Epidermal melanocyte (primary cell): ENCODE results near the gene ACER3.
"Not testable (repeated sequence)": the region's sequence is repeated elsewhere in the genome, so short reads cannot be mapped to it uniquely, and the experiment has no call there.

Source experiments
- DNase-seq: peaks from one replicate; pipeline ENCODE4 v3.0.0; 2011; ENCODE audit warnings: low spot score; ENCODE audit not compliant: insufficient read length

The ACER3 gene

GRCh38 chr11:76990628-76991027 lies 129.9 kb downstream of the ACER3 start:
- no peak for DNase-seq

DNA sequence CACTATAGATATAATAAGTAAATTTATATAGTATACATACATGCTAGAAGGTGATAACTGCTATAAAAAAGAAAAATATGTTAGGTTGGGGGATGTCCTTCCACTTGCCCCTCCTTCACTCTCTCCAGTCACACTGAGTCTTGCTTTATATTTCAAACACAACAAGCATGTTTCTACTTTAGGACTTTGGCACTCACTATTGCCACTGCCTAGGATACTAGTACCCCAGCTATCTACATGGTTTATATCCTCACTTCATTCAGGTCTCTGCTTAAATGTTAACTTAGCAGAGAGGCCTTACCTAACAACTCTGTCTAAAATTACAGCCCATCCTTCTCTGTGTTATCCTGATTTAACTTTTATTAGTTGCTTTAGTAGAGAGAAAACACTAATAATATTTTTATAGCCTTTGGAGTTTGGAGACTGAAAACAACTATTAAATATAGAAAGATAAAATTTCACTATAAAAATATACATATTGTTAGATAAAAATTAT lies 134.4 kb downstream of the ACER3 start:
- no peak for DNase-seq

GRCh38 chr11:76997512-76997911 lies 136.8 kb downstream of the ACER3 start:
- DNase-seq: no peak

- DNase-seq: no peak
These were observed 138.9 kb downstream of the ACER3 start for GRCh38 chr11:76999597-76999996.

DNA sequence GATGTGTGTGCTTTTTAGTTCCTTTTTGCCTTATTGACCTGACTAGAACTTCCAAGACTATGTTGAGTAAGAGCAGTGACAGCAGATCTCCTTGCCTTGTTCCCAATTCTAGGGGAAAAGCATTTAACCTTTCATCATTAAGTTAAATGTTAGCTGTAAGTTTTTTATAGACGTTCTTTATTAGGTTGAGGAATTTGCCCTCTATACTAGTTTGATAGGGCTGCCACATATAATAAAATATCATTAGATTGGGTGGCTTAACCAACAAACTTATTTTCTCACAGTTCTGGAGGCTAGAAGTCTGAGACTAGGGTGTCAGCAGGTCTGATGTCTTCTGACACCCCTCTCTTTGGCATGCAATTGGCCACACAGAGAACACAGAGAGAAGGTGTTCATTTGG lies 140.9 kb downstream of the ACER3 start:
- DNase-seq: no peak

DNA sequence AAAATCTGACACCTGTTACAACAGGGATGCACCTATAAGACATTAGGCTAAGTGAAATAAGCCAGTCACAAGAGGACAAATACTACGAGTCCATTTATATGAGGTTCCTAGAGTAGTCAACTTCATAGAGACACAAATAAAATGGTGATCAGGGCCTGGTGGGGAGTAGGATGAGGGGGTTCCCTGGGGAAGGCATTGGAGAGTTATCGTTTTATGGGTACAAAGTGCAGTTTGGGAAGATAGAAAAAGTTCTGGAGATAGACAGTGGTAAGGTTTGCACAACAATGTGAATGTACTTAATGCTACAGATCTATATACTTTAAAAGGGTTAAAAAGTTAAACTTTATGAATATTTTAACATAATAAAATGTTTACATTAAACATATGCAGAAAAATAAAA lies 142.1 kb downstream of the ACER3 start:
- no peak for DNase-seq

DNA sequence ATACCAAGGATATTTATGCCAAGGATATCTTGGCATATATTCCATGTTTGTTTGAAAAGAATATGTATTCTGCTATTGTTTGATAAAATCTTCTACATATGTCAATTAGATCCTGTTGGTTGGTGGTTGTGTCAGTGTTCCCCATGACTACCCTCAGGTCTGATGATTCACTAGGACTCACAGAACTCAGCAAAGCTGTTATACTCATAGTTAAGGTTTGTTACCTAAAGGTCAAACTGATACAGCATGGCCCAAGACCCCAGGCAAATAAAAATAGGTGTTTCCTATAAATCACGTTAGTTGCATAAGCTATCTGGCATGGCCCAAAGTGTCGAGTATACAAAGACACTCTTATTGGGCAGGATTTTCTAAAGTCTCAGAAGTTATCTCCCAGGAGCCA lies 143.2 kb downstream of the ACER3 start:
- no peak for DNase-seq

- no peak for DNase-seq
These were observed 148.9 kb downstream of the ACER3 start for GRCh38 chr11:77009533-77010160.

GRCh38 chr11:77014669-77015068 lies 154.0 kb downstream of the ACER3 start:
- DNase-seq: no peak

DNA sequence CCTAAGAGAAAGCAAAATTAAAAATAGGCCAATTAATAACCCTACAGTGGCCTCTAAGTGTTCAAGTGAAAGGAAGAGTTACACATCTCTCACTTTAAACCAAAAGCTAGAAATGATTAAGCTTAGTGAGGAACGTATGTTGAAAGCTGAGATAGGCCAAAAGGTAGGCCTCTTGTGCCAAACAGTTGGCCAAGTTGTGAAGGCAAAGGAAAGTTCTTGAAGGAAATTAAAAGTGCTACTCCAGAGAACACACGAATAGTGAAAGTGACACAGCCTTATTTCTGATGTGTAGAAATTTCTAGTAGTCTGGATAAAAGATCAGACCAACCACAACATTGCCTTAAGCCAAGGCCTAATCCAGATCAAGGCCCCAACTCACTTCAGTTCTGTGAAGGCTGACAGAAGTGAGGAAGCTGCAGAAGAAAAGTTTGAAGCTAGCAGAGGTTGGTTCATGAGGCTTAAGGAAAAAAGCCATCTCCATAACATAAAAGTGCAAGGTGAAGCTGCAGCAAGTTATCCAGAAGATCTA lies 157.7 kb downstream of the ACER3 start:
- not testable (repeated sequence) for DNase-seq

- DNase-seq: no peak
These were observed 159.4 kb downstream of the ACER3 start for GRCh38 chr11:77019976-77020595.

DNA sequence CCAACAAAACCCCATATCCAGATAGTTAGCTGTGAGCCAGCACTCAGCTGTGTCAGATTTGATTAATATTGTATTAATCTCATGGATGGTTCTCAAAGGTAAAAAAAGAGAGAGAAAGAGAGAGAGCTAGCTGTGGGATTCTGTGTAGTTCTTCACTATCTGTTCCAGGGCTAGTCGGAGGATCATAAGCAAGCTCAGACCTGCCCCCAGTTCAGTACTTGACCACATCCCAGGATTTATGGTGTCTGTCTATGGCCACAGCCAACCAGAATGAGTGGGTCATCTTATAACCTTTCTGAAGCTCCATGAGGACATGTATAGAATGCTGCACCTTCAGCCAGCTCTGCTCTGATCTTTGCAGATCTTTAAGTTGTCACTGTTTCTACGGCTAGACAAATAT lies 160.0 kb downstream of the ACER3 start:
- no peak for DNase-seq

DNA sequence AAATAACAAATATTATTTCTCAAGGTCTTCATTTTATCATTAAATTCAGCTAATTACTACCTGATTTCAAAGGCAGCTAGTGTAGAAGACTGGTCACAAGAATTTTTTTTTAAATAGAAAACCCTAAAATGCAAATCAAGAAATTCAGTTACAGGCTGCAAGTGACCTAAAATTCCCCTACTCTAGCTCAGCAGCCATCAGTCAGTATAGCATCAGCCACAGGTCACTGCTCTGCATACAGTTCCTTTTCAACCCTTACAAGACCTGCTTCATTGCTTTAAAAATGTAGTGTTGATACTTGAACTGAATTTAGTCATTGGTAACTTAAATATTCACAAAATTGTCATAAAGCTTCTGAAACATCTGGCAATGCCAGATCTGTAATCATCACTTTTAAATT lies 164.0 kb downstream of the ACER3 start:
- DNase-seq: no peak

- DNase-seq: no peak
These were observed 165.5 kb downstream of the ACER3 start for GRCh38 chr11:77026221-77026620.

- no peak for DNase-seq
These were observed 166.0 kb downstream of the ACER3 start for GRCh38 chr11:77026743-77027142.

DNA sequence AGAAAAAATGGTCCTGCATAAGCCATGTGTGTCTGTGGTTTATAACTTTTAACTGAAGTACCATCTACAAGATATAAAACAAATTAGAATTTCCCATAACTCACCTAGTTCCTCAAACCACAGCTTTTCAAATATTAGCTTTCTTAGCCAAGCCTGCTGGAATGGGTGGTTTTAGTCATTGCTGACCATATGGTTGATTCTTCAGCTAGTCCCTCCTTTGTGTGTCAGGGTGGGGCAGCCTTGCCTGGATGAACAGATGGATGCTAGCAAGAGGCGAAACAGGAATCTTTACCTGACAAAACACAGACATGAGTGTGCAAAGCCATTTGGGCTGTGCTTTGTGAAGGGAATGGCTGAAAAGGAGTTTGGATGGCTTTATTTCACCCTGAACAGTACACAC lies 166.6 kb downstream of the ACER3 start:
- no peak for DNase-seq

GRCh38 chr11:77029829-77030228 lies 169.1 kb downstream of the ACER3 start:
- DNase-seq: no peak

DNA sequence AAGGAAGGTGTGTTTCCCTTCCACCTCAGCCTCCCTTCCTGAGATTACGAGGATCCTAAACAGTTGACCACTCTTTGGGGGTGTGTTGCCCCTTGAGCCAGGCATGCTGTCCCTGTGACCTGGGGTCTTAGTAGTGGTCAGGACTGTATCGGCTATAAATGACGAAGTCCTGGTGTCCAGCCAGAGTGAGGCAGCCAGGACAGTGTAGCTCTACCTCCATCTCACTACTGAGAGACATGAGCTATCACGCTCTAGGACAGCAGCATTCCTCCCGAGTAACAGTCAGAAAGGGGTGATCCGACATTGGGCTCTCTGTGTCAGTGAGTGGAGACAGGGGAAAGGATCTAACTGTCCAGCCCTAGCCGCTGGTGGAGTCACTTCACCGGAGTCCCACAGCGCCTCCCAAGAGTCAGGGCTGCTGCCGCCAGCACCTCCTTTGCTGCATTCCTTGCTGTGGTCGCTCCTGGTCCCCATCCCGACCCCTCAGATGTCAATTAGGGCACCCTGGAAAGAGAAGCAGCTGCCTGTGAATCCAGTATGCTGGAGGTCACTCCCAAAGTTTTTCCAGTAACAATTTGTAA lies 170.2 kb downstream of the ACER3 start:
- no peak for DNase-seq

- DNase-seq: no peak
These were observed 170.9 kb downstream of the ACER3 start for GRCh38 chr11:77031599-77031998.

DNA sequence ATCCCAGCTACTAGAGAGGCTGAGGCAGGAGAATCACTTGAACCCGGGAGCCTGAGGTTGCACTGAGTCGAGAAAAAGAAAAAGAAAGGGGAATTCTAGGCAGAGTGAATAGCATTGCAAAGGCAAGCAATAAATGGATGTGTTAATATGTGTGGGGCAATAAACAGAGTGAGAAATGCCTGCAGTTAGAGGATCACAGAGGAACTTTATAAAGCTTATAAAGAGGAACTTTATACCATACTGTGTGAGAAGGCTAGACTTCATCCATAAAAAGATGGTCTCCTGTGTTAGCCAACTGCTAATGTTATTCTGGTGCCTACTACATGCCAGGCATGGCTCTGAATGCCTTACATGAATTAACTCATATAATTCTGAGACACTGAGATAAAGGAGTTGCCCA lies 174.3 kb downstream of the ACER3 start:
- DNase-seq: no peak

DNA sequence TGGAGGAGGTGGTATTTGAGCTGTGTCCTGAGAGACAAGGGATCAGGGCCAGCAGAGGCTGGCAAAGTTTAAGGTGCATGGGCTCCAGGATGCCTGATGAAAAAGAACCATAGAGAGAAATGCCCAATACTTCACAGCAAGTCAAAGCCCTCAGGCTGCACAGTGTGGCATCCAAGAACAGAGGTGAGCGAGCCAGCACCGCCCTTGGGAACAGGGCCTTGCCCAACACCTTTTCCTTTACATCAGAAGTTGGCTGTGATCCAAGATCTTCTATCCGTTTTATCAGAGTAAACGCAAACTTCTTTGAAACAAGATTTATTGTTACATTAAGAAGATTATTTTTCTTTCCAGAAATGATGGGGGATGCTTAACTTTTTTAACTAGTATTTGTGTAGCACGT lies 174.9 kb downstream of the ACER3 start:
- DNase-seq: no peak

GRCh38 chr11:77036398-77036797 lies 175.7 kb downstream of the ACER3 start:
- DNase-seq: no peak

DNA sequence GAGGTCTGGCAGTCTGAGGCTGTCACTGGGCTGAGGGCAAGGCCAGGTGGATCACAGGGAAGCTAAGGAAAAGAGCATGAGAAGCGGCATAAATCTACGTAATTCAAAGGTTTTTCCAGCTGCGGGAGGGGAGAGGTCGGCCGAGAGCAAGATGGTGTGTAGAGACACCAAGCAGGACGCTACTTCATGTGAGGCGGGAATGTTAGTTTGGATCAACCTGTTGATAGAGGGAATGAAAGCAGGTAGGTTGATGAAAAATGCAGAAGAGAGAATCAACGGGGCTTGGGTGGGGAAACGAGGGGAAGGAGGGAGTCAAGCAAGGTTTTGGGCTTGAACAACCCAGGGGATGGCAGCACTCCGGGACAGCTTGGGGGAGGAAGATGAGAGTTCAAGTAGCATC lies 176.3 kb downstream of the ACER3 start:
- no peak for DNase-seq
